HTR-8/SVneo (cell line): ENCODE measurements around the gene CPNE6.
"Not testable (repeated sequence)": the region's sequence is repeated elsewhere in the genome, so short reads cannot be mapped to it uniquely, and the experiment has no call there.

ENCODE experiments used
- DNase-seq: peaks from one replicate; pipeline ENCODE4 v3.0.0; 2011; ENCODE audit warnings: low spot score, mixed read lengths; ENCODE audit not compliant: insufficient read length
- FAIRE-seq: peaks from 2 replicates; lab custom pipeline; 2011; peaks lifted over from hg19 to GRCh38; lab: Jason Lieb, UNC

The CPNE6 gene

GRCh38 chr14:24098927-24099813 lies 27.8 kb downstream of the CPNE6 start:
- no peak for FAIRE-seq
- DNase-seq: no peak

- no peak for DNase-seq
- no peak for FAIRE-seq
Observed at GRCh38 chr14:24100197-24100981, 29.0 kb downstream of the CPNE6 start.

DNA sequence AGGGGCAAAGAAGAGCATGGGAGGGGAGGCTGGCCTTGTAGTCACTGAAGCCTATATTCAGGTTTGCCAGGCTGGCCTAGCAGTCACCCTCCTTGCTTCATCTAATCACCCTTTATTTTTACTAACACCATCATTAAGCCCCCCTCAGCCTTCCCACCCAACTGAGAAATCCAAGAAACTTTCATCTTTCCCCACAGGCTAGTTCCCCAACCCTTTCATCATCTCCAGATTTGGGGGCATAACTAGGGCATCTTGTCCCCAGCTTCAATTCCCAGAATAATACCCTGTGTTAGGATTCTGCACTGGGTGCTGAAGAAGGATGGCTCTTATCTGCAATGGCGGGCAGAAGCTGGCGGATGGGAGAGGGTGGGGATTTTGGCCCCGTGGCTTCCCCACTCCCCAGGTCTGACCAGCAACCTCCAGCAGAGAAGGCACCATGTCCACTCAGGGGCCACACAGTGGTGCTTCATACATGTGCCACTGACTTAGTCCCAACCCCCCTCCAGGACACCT lies 29.7 kb downstream of the CPNE6 start:
- FAIRE-seq: no peak

GRCh38 chr14:24102357-24103048 lies 31.1 kb downstream of the CPNE6 start:
- DNase-seq (no peak), FAIRE-seq (no peak)

More for the DNA sequence above, 29.7 kb downstream of the CPNE6 start:
- no peak for DNase-seq

- no peak for FAIRE-seq
Observed at GRCh38 chr14:24103451-24103850, 32.1 kb downstream of the CPNE6 start.

GRCh38 chr14:24105609-24106239 lies 34.4 kb downstream of the CPNE6 start:
- not testable (repeated sequence) for FAIRE-seq, DNase-seq

More at GRCh38 chr14:24103451-24103850, 32.1 kb downstream of the CPNE6 start:
- DNase-seq: no peak

GRCh38 chr14:24106672-24107271 lies 35.4 kb downstream of the CPNE6 start:
- DNase-seq (no peak), FAIRE-seq (no peak)

DNA sequence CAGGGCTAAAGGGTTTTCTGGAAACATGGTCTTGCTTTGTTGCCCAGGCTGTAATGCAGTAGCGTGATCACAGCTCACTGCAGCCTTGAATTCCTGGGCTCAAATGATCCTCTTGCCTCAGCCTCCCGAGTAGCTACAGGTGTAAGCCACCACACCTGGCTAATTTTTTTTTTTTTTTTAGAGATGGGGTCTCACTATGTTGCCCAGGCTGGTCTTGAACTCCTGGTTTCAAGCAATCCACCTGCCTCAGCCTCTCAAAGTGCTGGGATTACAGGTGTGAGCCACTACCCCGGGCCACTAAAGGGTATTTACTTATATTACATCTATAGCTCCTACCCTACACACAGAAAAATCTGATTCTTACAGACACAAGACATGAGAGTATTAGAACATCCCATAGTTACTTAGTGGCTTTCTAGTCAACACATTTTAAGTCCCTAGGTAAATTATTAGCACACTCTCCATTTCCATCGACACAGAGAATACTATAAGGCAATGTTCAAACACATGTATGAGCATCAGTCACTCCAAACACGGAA lies 37.0 kb downstream of the CPNE6 start:
- FAIRE-seq: no peak

GRCh38 chr14:24110060-24110459 lies 38.7 kb downstream of the CPNE6 start:
- no peak for FAIRE-seq

More for the DNA sequence above, 37.0 kb downstream of the CPNE6 start:
- DNase-seq: no peak

DNA sequence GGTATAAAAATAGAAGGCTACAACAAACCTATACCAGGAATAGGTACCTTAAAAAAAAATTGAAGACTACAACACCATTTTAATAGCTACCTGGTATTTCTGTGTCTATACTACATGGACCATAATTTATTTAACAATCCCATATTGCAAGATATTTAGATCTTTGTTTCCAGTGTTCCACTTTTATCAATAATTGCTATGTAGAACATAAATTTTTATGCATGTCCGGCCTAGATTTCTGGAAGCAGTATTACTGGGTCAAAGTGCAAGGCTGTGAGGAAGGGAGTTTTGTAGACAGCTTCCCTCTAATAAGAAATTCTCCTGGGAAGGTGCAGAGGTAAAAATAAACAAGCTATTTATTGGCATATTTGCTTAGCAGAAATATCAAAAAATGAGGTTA lies 39.2 kb downstream of the CPNE6 start:
- DNase-seq (no peak), FAIRE-seq (no peak)

More at GRCh38 chr14:24110060-24110459, 38.7 kb downstream of the CPNE6 start:
- no peak for DNase-seq

- FAIRE-seq: no peak
- DNase-seq: no peak
Observed at GRCh38 chr14:24113379-24113800, 42.0 kb downstream of the CPNE6 start.

GRCh38 chr14:24113801-24114531 lies 42.6 kb downstream of the CPNE6 start:
- no peak for FAIRE-seq
- DNase-seq: peak; percentile 61

- DNase-seq (peak; percentile 93), FAIRE-seq (peak; percentile 79)
Observed at GRCh38 chr14:24114532-24115421, 43.4 kb downstream of the CPNE6 start, which contains the start of the genes DCAF11 and NRL. DCAF11 (plus strand) TSS chr14:24114777; CDS start chr14:24115595, 818 bp downstream. NRL (minus strand) TSS chr14:24114949; CDS start chr14:24082848, 32,101 bp downstream.

DNA sequence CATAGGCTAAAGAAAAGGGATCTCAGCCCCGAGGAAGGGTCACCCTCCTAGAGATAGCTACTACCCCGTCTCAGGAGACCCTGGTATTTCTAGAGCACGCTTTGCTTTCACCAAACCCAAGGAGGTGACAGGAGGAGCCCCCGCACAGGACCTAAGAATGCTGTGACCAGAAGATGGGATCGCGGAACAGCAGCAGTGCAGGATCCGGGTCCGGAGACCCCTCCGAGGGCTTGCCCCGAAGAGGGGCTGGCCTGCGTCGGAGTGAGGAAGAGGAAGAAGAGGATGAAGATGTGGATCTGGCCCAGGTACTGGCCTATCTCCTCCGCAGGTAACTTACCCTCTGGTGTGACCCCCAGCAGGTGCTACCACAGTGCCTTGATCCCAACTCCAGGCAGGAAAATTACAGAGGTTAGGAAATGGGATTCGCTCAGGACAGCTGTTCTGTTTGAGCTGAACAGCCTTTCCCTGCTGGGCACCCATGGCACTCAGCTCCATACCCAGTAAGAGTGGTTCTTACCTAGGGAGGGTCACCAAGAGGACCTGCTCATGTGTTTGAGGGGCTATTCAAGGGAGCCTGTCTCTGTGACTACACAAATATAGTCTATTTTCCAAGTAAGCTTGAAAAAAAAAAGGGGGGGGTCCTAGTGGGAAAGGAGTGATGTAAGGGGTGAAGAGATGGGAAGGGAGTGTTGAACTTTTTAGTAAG lies 44.2 kb downstream of the CPNE6 start:
- FAIRE-seq: no peak

GRCh38 chr14:24116128-24116814 lies 44.9 kb downstream of the CPNE6 start:
- no peak for FAIRE-seq
- no peak for DNase-seq

More for the DNA sequence above, 44.2 kb downstream of the CPNE6 start:
- DNase-seq: no peak

DNA sequence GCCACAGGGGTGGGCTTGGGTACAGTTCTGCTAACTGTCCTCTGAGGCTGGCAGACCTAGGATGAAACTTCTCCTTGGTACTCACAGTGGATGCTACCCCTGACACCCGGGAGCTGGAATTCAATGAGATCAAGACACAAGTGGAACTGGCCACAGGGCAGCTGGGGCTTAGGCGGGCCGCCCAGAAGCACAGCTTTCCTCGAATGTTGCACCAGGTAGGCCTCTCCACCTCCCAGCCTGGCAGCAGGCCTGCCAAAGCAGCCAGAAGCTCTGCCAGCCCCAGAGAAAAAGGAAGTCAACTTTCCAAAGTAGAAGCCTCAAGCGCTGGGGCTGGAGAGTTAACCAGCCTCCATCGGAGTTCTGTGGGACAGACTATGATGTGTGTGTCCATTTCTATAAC lies 45.8 kb downstream of the CPNE6 start:
- DNase-seq (no peak), FAIRE-seq (no peak)
